HFFc6 (cell line): ENCODE data around the gene DR1. TPM values are rescaled to one million over a fixed set of nuclear protein-coding genes. Genes with fewer than 3 reads are reported as not detected.

Source experiments
- DNase-seq: peaks from one replicate; pipeline ENCODE4 v3.0.0-alpha.2; 2018
- H3K27ac Mint-ChIP-seq: 2 replicates; pipeline ENCODE4 v1.8.0; 2020; ENCODE audit warnings: mild to moderate bottlenecking, mixed read lengths
- H3K27me3 Mint-ChIP-seq: 2 replicates; pipeline ENCODE4 v1.8.0; 2021; ENCODE audit warnings: mild to moderate bottlenecking, moderate library complexity, mixed read lengths; ENCODE audit not compliant: insufficient read depth
- H3K36me3 Mint-ChIP-seq: 2 replicates; pipeline ENCODE4 v1.8.0; 2021; ENCODE audit warnings: low read depth, mixed read lengths
- H3K4me1 Mint-ChIP-seq: 2 replicates; pipeline ENCODE4 v1.8.0; 2020; ENCODE audit warnings: low read depth, mixed read lengths
- H3K4me3 Mint-ChIP-seq: 2 replicates; pipeline ENCODE4 v1.8.0; 2020; ENCODE audit warnings: mild to moderate bottlenecking, moderate library complexity, mixed read lengths
- H3K9me3 Mint-ChIP-seq: 2 replicates; pipeline ENCODE4 v1.8.0; 2020; ENCODE audit warnings: mild to moderate bottlenecking, mixed read lengths
- total RNA-seq, 6 experiments: library from RNA; stranded (reverse); fragmentation: NEBNext Ultra II Directional; extraction: Animal tissue kit (Norgen Biotek cat#: 25700); gene quantifications; 2 replicates in 1 of 6; 3 replicates in 5 of 6; pipeline ENCODE4 v1.2.3, GENCODE V29; 2021
- TF ChIP-seq, protein P1 (sequence below): fragments of 200-600 bp; sonication (generic); IDR thresholded peaks from 2 replicates; pipeline ENCODE4 v1.5.0; 2021; ENCODE audit warnings: antibody characterized with exemption, mild to moderate bottlenecking

Gene DR1
- total RNA-seq, 6 experiments from 2014 or later: 76.8 to 90.8 (median 83.1) TPM

DNA sequence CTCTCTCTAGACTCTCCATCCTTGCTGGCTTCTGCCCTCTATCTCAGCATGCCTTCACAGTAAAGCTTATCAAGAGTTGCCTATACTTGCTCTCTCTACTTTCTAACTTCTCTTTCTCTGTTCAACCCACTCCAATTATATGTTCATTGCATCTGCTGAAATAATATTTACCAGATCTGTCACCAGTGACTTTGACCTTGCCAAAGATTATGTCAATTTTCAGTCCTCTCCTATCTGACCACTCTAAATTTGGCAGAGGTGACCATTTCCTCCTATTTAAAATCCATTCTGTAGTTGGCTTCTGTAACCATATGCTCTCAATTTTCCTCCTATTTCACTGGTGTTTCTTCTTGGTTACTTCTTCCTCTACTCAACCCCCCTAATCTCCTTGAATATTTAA, 38.8 kb upstream of the DR1 start:
- no peak for DNase-seq
- H3K4me3 Mint-ChIP-seq: no peak overlapping the region
- peaks cover 2% of the 10 kb centered on the region; the same call in 1 of the 2 replicates for H3K27me3 Mint-ChIP-seq
- no peaks in the 10 kb centered on the region for H3K36me3 Mint-ChIP-seq
- no peaks in the 10 kb centered on the region for H3K9me3 Mint-ChIP-seq
- H3K4me1 Mint-ChIP-seq: peaks cover 7% of the 10 kb centered on the region; the same call in 1 of the 2 replicates
- no peak overlapping the region for H3K27ac Mint-ChIP-seq
- TF ChIP-seq, protein P1, sequence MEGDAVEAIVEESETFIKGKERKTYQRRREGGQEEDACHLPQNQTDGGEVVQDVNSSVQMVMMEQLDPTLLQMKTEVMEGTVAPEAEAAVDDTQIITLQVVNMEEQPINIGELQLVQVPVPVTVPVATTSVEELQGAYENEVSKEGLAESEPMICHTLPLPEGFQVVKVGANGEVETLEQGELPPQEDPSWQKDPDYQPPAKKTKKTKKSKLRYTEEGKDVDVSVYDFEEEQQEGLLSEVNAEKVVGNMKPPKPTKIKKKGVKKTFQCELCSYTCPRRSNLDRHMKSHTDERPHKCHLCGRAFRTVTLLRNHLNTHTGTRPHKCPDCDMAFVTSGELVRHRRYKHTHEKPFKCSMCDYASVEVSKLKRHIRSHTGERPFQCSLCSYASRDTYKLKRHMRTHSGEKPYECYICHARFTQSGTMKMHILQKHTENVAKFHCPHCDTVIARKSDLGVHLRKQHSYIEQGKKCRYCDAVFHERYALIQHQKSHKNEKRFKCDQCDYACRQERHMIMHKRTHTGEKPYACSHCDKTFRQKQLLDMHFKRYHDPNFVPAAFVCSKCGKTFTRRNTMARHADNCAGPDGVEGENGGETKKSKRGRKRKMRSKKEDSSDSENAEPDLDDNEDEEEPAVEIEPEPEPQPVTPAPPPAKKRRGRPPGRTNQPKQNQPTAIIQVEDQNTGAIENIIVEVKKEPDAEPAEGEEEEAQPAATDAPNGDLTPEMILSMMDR: no peak

DNA sequence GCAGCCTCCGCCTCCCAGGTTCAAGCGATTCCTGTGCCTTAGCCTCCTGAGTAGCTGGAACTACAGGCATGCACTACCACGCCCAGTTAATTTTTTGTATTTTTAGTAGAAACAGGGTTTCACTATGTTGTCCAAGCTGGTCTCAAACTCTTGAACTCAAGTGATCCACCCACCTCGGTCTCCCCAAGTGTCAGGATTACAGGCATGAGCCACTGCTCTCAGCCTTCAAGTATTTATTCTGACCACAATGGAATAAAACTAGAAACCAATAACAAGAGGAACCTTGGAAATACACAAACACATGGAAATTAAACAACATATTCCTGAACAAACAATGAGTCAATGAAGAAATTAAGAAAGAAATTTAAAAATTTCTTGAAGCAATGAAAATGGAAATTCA, 32.7 kb upstream of the DR1 start:
- H3K4me1 Mint-ChIP-seq: peaks cover 7% of the 10 kb centered on the region; the same call in 1 of the 2 replicates

DNA sequence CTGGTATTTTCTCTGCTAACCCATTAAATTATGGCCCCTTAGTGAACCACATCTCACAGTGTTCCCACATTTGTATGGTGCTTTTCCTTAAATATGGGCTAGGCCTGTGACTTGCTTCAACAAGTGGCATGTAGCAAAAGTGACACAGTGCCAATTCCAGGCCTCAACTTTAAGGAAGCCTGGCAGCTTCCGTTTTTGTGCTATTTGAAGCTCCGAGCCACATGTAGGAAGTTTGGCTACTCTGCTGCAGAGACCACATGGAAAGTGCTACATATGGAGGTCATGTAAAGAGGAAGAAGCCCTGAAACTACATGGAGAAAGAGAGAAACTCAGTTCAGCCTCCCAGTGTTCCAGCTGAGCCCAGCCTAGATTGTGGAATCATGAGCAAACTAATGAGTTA, 28.5 kb upstream of the DR1 start:
- H3K27me3 Mint-ChIP-seq: peaks cover 3% of the 10 kb centered on the region
- TF ChIP-seq, protein P1: no peak
- peaks cover 7% of the 10 kb centered on the region; the same call in 1 of the 2 replicates for H3K4me1 Mint-ChIP-seq
- no peaks in the 10 kb centered on the region; the same call in 1 of the 2 replicates for H3K36me3 Mint-ChIP-seq
- no peak for DNase-seq
- no peaks in the 10 kb centered on the region for H3K9me3 Mint-ChIP-seq
- H3K4me3 Mint-ChIP-seq: no peak overlapping the region
- H3K27ac Mint-ChIP-seq: no peak overlapping the region

More for the DNA sequence above, 32.7 kb upstream of the DR1 start:
- TF ChIP-seq, protein P1: no peak
- Mint-ChIP-seq H3K27me3 (peaks cover 3% of the 10 kb centered on the region; the same call in 1 of the 2 replicates), H3K9me3 (no peaks in the 10 kb centered on the region), H3K36me3 (no peaks in the 10 kb centered on the region; the same call in 1 of the 2 replicates), H3K27ac (no peak overlapping the region), H3K4me3 (no peak overlapping the region)
- no peak for DNase-seq

DNA sequence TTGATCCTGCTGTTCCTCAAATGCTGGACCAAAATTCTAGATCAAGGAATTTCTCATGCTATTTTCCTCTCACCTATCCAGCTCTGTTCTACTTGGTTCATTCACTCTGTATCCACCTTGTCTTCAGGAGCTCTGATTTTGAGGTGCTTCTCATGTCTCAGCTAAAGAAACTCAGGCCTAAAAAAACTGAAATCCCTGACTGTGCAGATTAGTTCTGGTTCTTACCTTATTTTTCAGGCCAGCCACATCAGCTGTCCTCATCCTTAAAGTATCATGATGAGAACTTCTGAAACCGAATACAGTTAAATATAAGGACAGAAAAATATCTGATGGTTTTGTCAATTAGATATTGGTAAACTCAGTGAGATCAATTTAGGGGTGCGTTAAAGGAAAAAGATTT, 27.8 kb upstream of the DR1 start:
- no peak for DNase-seq
- Mint-ChIP-seq H3K4me3 (no peak overlapping the region), H3K27ac (no peak overlapping the region), H3K4me1 (peaks cover 5% of the 10 kb centered on the region; the same call in 1 of the 2 replicates), H3K36me3 (no peaks in the 10 kb centered on the region; the same call in 1 of the 2 replicates), H3K27me3 (peaks cover 3% of the 10 kb centered on the region), H3K9me3 (no peaks in the 10 kb centered on the region)
- TF ChIP-seq, protein P1: no peak

DNA sequence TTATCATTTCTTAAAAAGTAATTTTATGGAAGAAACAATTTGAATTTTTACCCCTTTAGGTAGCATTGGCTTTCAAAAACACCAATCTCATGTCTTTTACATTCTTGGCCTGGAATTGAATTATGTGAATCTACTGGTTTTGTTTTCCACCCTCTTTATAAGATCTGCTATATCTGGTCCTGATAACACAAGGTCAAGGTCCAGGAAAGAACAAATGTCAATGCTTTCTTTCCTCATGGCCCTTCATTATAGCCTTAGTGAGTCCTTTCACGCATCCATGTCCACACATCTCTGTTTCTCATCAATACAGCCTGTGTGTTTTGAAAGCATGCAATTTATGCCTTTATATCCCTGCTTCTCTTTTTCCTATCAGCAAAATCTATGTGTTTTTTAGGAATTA, 24.0 kb upstream of the DR1 start:
- DNase-seq: no peak
- Mint-ChIP-seq H3K36me3 (no peaks in the 10 kb centered on the region), H3K27me3 (no peaks in the 10 kb centered on the region; the same call in 1 of the 2 replicates), H3K27ac (no peak overlapping the region), H3K4me3 (no peak overlapping the region), H3K9me3 (no peaks in the 10 kb centered on the region), H3K4me1 (peaks cover 31% of the 10 kb centered on the region)
- TF ChIP-seq, protein P1: no peak
